ENCODE results near the gene MED27.
"Not testable (repeated sequence)": the region's sequence is repeated elsewhere in the genome, so short reads cannot be mapped to it uniquely, and the experiment has no call there.

The MED27 gene

GRCh38 chr9:132077881-132078698, 1.6 kb downstream of the MED27 start:
- DNase-seq (ENCODE audit: low read depth), result peak; percentile 7

GRCh38 chr9:132075853-132076252, 3.8 kb downstream of the MED27 start:
- no peak for DNase-seq (ENCODE audit: low read depth)

- no peak for DNase-seq (ENCODE audit: low read depth)
These were observed 4.9 kb downstream of the MED27 start for GRCh38 chr9:132074736-132075135.

- DNase-seq (ENCODE audit: low read depth), result no peak
These were observed 7.7 kb downstream of the MED27 start for GRCh38 chr9:132071847-132072507.

GRCh38 chr9:132069046-132069898, 10.4 kb downstream of the MED27 start:
- DNase-seq (ENCODE audit: low read depth), result no peak

- DNase-seq (ENCODE audit: low read depth), result no peak
These were observed 11.1 kb downstream of the MED27 start for GRCh38 chr9:132068605-132069004.

GRCh38 chr9:132066511-132066910, 13.2 kb downstream of the MED27 start:
- DNase-seq (ENCODE audit: low read depth), result no peak

- no peak for DNase-seq (ENCODE audit: low read depth)
These were observed 13.6 kb downstream of the MED27 start for GRCh38 chr9:132066057-132066456.

GRCh38 chr9:132063281-132063680, 16.4 kb downstream of the MED27 start:
- DNase-seq (ENCODE audit: low read depth), result no peak

GRCh38 chr9:132062806-132063205, 16.9 kb downstream of the MED27 start:
- DNase-seq (ENCODE audit: low read depth), result no peak

- DNase-seq (ENCODE audit: low read depth), result no peak
These were observed 18.1 kb downstream of the MED27 start for GRCh38 chr9:132061526-132061925.

- DNase-seq (ENCODE audit: low read depth), result no peak
These were observed 20.3 kb downstream of the MED27 start for GRCh38 chr9:132059361-132059760.

GRCh38 chr9:132058226-132058625, 21.4 kb downstream of the MED27 start:
- not testable (repeated sequence) for DNase-seq (ENCODE audit: low read depth)

- DNase-seq (ENCODE audit: low read depth), result no peak
These were observed 22.7 kb downstream of the MED27 start for GRCh38 chr9:132056717-132057560.

- no peak for DNase-seq (ENCODE audit: low read depth)
These were observed 23.9 kb downstream of the MED27 start for GRCh38 chr9:132055756-132056155.

GRCh38 chr9:132054024-132054423, 25.6 kb downstream of the MED27 start:
- no peak for DNase-seq (ENCODE audit: low read depth)

GRCh38 chr9:132049900-132050299, 29.8 kb downstream of the MED27 start:
- DNase-seq (ENCODE audit: low read depth), result no peak

- DNase-seq (ENCODE audit: low read depth), result no peak
These were observed 30.3 kb downstream of the MED27 start for GRCh38 chr9:132049323-132049882.

- no peak for DNase-seq (ENCODE audit: low read depth)
These were observed 31.5 kb downstream of the MED27 start for GRCh38 chr9:132048201-132048600.

- no peak for DNase-seq (ENCODE audit: low read depth)
These were observed 33.2 kb downstream of the MED27 start for GRCh38 chr9:132046456-132046855.

GRCh38 chr9:132044176-132044875, 35.3 kb downstream of the MED27 start:
- no peak for DNase-seq (ENCODE audit: low read depth)
